Colonic mucosa (tissue), 4 donors: ENCODE data around the gene BCLAF1. TPM values are rescaled to one million over a fixed set of nuclear protein-coding genes. Genes with fewer than 3 reads are reported as not detected.

Source experiments
- DNase-seq: peaks from one replicate; pipeline ENCODE4 v3.0.0-alpha.2; 2020
- H3K27ac ChIP-seq: fragments of 200-600 bp; one replicate; pipeline ENCODE4 v1.8.0; 2021
- H3K27me3 ChIP-seq: fragments of 200-600 bp; one replicate; pipeline ENCODE4 v1.8.0; 2021
- H3K36me3 ChIP-seq: fragments of 200-600 bp; one replicate; pipeline ENCODE4 v1.8.0; 2021
- H3K4me1 ChIP-seq: fragments of 200-600 bp; one replicate; pipeline ENCODE4 v1.8.0; 2021; ENCODE audit warnings: mild to moderate bottlenecking
- H3K4me3 ChIP-seq: fragments of 200-600 bp; one replicate; pipeline ENCODE4 v1.8.0; 2021
- H3K9ac ChIP-seq, 2 donors: one replicate each; pipeline ENCODE4 v1.7.0; 2013; ENCODE audit warnings: control low read depth in 2 of 2, low read depth in 2 of 2, low read length in 2 of 2
- H3K9me3 ChIP-seq: fragments of 200-600 bp; one replicate; pipeline ENCODE4 v1.8.0; 2021
- intact Hi-C: fragments of 100-400 bp; cut with DNase I; formaldehyde crosslinking; loops from one replicate; pipeline ENCODE4 v1.14.1; 2022
- total RNA-seq, 2 donors: library from RNA; stranded (reverse); fragmentation: NEBNext Ultra II Directional in 1 of 2; extraction: Animal tissue kit (Norgen Biotek cat#: 25700) in 1 of 2; gene quantifications; one replicate each; pipeline ENCODE4 v1.2.1, GENCODE V29; 2021
- TF ChIP-seq, protein P1 (sequence below): fragments of 200-600 bp; IDR thresholded peaks from one replicate; pipeline ENCODE4 v1.8.0; 2022; ENCODE audit warnings: antibody characterized with exemption, mild to moderate bottlenecking
- donor health status: healthy.
- donor health status: DM: no; HTN: no; CAD: no.
- donor health status: DM: no; HTN: no; CAD: no.

Gene BCLAF1
- total RNA-seq, 2 donors from 2014 or later = 127 to 143 TPM

DNA sequence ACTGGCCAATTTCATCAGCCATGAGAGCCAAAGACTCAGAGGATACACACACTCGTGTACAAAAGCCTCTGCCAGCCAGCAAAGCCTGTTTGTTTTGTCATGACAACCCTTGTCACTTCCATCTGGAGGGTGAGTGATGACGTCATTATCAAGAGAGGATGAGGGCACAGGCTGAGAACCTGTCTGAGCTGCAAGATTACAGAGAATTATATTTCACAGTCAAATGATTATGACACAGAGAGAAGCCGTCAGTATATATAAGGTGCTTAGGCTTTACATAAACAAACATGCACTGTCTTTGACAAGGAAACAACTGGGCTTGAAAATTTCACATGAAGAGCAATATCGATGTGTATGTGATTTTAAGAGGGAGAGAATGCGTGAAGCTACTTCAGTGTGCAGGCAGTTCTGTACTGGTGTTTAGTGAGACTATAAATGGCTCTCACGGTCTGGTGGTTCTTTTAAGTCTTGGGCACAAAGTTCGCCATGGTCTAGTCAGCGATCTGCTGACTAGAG, 36.5 kb upstream of the BCLAF1 start:
- Histone ChIP-seq H3K9ac (no peak overlapping the region), H3K4me3 (no peak overlapping the region), H3K27ac (no peak overlapping the region), H3K9me3 (no peaks in the 10 kb centered on the region), H3K36me3 (no peaks in the 10 kb centered on the region), H3K4me1 (no peaks in the 10 kb centered on the region), H3K27me3 (no peaks in the 10 kb centered on the region)
- no peak for DNase-seq
- TF ChIP-seq, protein P1, sequence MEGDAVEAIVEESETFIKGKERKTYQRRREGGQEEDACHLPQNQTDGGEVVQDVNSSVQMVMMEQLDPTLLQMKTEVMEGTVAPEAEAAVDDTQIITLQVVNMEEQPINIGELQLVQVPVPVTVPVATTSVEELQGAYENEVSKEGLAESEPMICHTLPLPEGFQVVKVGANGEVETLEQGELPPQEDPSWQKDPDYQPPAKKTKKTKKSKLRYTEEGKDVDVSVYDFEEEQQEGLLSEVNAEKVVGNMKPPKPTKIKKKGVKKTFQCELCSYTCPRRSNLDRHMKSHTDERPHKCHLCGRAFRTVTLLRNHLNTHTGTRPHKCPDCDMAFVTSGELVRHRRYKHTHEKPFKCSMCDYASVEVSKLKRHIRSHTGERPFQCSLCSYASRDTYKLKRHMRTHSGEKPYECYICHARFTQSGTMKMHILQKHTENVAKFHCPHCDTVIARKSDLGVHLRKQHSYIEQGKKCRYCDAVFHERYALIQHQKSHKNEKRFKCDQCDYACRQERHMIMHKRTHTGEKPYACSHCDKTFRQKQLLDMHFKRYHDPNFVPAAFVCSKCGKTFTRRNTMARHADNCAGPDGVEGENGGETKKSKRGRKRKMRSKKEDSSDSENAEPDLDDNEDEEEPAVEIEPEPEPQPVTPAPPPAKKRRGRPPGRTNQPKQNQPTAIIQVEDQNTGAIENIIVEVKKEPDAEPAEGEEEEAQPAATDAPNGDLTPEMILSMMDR = no peak
- intact Hi-C loops = no loop called here

DNA sequence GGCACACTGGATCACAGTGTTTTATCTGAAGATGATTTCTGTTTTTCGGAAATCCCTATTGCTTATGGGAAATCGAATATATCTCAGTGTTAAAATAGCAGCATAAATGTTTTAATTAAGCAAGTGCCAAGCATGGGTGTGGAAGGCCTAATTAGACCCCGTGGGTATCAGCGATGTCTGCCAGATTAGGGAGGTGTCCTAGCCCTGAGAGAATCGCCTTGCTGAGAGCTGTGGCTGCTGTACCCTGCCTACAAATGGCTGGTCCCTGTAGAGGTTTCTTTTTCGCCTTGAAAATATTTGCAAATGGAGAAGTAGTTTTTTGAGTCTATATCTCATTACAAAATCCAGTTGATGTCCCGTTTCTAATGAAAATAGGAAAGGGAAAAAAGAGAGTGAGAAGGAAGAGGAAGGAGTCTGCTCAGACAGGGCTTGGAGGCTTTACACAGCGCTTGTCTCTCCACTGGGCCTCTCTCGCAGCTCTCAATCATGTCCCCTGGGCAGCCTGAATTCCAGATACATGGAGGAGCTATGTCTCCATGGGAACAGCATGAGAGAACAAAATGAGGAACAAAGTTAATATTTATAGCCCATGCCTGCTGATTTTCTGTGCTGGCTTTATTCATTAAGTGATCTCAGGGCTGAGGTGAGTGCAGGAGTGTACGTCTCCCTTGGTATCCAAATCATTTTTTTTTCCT, 35.2 kb upstream of the BCLAF1 start:
- TF ChIP-seq, protein P1 = no peak
- intact Hi-C loops = no loop called here
- Histone ChIP-seq H3K36me3 (no peaks in the 10 kb centered on the region), H3K4me1 (no peaks in the 10 kb centered on the region), H3K9ac (no peak overlapping the region), H3K27me3 (no peaks in the 10 kb centered on the region), H3K9me3 (no peaks in the 10 kb centered on the region), H3K4me3 (no peak overlapping the region), H3K27ac (no peak overlapping the region)
- no peak for DNase-seq

DNA sequence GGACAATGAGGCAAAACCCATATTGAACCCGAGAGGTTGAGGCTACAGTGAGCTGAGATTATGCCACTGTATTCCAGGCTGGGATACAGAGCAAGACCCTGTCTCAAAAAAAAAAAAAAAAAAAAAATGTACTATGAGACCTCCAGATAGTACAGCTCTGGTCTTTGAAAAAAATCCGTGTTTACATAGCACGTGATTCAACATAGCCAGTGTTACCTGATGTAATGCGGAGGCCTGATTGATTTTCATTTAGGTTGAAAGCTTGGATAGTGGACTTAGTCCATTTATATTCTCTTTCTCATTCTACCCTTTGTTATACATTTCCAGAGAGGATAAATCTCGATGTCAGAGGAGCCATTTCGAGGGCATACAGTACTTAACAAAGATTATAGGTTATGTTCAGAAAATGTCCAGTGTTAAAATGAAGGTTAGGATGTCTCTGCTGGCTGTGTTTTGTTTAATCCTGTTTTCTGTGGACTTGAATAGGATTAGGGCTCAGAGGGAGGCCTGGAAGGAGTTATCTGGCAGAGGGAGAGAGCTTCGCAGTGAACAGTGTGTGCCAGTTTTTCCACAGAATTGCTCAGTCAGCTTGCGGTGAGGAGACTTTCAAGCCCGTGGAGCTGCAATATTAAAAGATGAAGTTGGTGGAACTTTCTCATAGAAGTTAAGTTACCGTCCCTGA, 33.9 kb upstream of the BCLAF1 start:
- Histone ChIP-seq H3K4me1 (no peaks in the 10 kb centered on the region), H3K9me3 (no peaks in the 10 kb centered on the region), H3K27me3 (no peaks in the 10 kb centered on the region), H3K36me3 (no peaks in the 10 kb centered on the region), H3K9ac (no peak overlapping the region), H3K4me3 (no peak overlapping the region), H3K27ac (no peak overlapping the region)
- TF ChIP-seq, protein P1 = no peak
- intact Hi-C loops = no loop called here
- no peak for DNase-seq

DNA sequence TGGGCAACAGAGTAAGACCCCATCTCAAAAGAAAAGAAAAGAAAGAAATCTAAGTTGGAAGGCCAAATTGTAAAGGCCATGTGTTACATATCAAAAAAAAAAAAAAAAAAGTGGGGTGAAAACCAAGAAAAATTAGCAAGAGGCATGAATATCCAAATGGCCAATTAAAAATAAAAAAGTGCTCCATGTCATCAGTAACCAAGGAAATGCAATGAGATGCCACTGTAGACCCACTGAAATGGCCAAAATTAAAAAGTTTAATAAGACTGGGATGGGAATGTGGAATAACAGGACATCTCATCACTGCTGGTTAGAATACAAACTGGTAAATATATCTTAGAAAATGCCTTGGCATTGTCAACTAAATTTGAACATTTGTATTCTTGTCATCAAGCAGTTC, 30.1 kb upstream of the BCLAF1 start:
- H3K4me3 ChIP-seq = no peak overlapping the region
- no peaks in the 10 kb centered on the region for H3K27me3 ChIP-seq
- no peak overlapping the region for H3K9ac ChIP-seq
- H3K36me3 ChIP-seq = no peaks in the 10 kb centered on the region
- no peak overlapping the region for H3K27ac ChIP-seq
- no peak for DNase-seq
- H3K4me1 ChIP-seq = no peaks in the 10 kb centered on the region
- intact Hi-C loops = loop anchor here (10.0 kb wide), 1 partner anchor 785 kb away; no protein-coding TSS in a partner anchor
- no peaks in the 10 kb centered on the region for H3K9me3 ChIP-seq
- TF ChIP-seq, protein P1 = no peak

DNA sequence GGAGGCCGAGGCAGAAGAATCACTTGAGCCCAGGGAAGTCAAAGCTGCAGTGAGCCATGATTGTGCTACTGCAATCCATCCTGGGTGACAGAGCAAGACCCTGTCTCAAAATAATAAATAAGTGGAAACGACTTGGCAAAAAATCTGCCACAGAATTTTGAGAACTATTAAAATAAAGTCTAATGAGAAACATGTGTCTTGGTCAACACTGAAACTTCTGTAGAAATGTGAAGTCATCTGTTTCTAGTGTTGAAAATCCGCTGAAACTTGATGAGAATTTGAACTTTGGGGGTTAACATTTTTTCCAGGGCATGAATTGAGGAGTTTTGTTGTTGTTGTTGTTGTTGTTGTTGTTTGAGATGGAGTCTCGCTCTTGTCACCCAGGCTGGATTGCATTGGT, 29.0 kb upstream of the BCLAF1 start:
- Histone ChIP-seq H3K4me1 (no peaks in the 10 kb centered on the region), H3K27me3 (no peaks in the 10 kb centered on the region), H3K4me3 (no peak overlapping the region), H3K36me3 (no peaks in the 10 kb centered on the region), H3K9ac (no peak overlapping the region), H3K27ac (no peak overlapping the region), H3K9me3 (no peaks in the 10 kb centered on the region)
- intact Hi-C loops = loop anchor here (10.0 kb wide), 1 partner anchor 784 kb away; no protein-coding TSS in a partner anchor
- TF ChIP-seq, protein P1 = no peak
- no peak for DNase-seq
